ENCODE measurements around the gene FOLH1. TPM values are rescaled to one million over a fixed set of nuclear protein-coding genes. Genes with fewer than 3 reads are reported as not detected.
"Not testable (repeated sequence)": the region's sequence is repeated elsewhere in the genome, so short reads cannot be mapped to it uniquely, and the experiment has no call there.

Gene FOLH1
- total RNA-seq: not detected in 2 replicates

- intact Hi-C loops (cut with micrococcal nuclease): no loop called here
- no peaks in the 10 kb centered on the region for H3K36me3 Mint-ChIP-seq (ENCODE audit: low read depth)
- no peaks in the 10 kb centered on the region for H3K4me1 Mint-ChIP-seq (ENCODE audit: low read depth)
- H3K27ac Mint-ChIP-seq: no peak within 1 kb of the TSS
- peaks cover 4% of the 10 kb centered on the region for H3K27me3 Mint-ChIP-seq (ENCODE audit: insufficient read depth)
- H3K9me3 Mint-ChIP-seq: no peaks in the 10 kb centered on the region
- H3K4me3 Mint-ChIP-seq: no peak within 1 kb of the TSS
- DNase-seq (ENCODE audit: low spot score): no peak
These were observed at the start of gene FOLH1 for GRCh38 chr11:49208006-49208721. Gene FOLH1, minus strand, starts transcription at chr11:49208602. Its CDS starts 193 bp downstream, at chr11:49208409.

GRCh38 chr11:49255148-49255547 lies 46.7 kb upstream of the FOLH1 start:
- H3K4me1 Mint-ChIP-seq (ENCODE audit: low read depth); H3K27ac Mint-ChIP-seq; intact Hi-C loops (cut with micrococcal nuclease); H3K36me3 Mint-ChIP-seq (ENCODE audit: low read depth); H3K9me3 Mint-ChIP-seq; DNase-seq (ENCODE audit: low spot score); H3K27me3 Mint-ChIP-seq (ENCODE audit: insufficient read depth); H3K4me3 Mint-ChIP-seq: not testable (repeated sequence)

GRCh38 chr11:49251212-49251611 lies 42.8 kb upstream of the FOLH1 start:
- H3K4me1 Mint-ChIP-seq (ENCODE audit: low read depth); H3K27me3 Mint-ChIP-seq (ENCODE audit: insufficient read depth); H3K36me3 Mint-ChIP-seq (ENCODE audit: low read depth); H3K9me3 Mint-ChIP-seq; H3K4me3 Mint-ChIP-seq; DNase-seq (ENCODE audit: low spot score); intact Hi-C loops (cut with micrococcal nuclease); H3K27ac Mint-ChIP-seq: not testable (repeated sequence)

GRCh38 chr11:49250398-49251115 lies 42.2 kb upstream of the FOLH1 start:
- H3K27me3 Mint-ChIP-seq (ENCODE audit: insufficient read depth); H3K36me3 Mint-ChIP-seq (ENCODE audit: low read depth); H3K27ac Mint-ChIP-seq; intact Hi-C loops (cut with micrococcal nuclease); H3K4me1 Mint-ChIP-seq (ENCODE audit: low read depth); H3K9me3 Mint-ChIP-seq; DNase-seq (ENCODE audit: low spot score); H3K4me3 Mint-ChIP-seq: not testable (repeated sequence)

- H3K9me3 Mint-ChIP-seq; intact Hi-C loops (cut with micrococcal nuclease): not testable (repeated sequence)
These were observed 41.0 kb upstream of the FOLH1 start for GRCh38 chr11:49249363-49249762.

GRCh38 chr11:49233685-49234084 lies 25.3 kb upstream of the FOLH1 start:
- DNase-seq (ENCODE audit: low spot score); H3K27me3 Mint-ChIP-seq (ENCODE audit: insufficient read depth); intact Hi-C loops (cut with micrococcal nuclease); H3K27ac Mint-ChIP-seq; H3K4me1 Mint-ChIP-seq (ENCODE audit: low read depth); H3K36me3 Mint-ChIP-seq (ENCODE audit: low read depth); H3K4me3 Mint-ChIP-seq; H3K9me3 Mint-ChIP-seq: not testable (repeated sequence)

More at GRCh38 chr11:49249363-49249762, 41.0 kb upstream of the FOLH1 start:
- not testable (repeated sequence) for H3K27ac Mint-ChIP-seq; DNase-seq (ENCODE audit: low spot score); H3K36me3 Mint-ChIP-seq (ENCODE audit: low read depth); H3K4me1 Mint-ChIP-seq (ENCODE audit: low read depth); H3K27me3 Mint-ChIP-seq (ENCODE audit: insufficient read depth); H3K4me3 Mint-ChIP-seq

- H3K9me3 Mint-ChIP-seq; H3K4me1 Mint-ChIP-seq (ENCODE audit: low read depth); H3K27me3 Mint-ChIP-seq (ENCODE audit: insufficient read depth); H3K27ac Mint-ChIP-seq; H3K36me3 Mint-ChIP-seq (ENCODE audit: low read depth); intact Hi-C loops (cut with micrococcal nuclease); DNase-seq (ENCODE audit: low spot score); H3K4me3 Mint-ChIP-seq: not testable (repeated sequence)
These were observed 24.6 kb upstream of the FOLH1 start for GRCh38 chr11:49233019-49233418.

GRCh38 chr11:49231725-49232124 lies 23.3 kb upstream of the FOLH1 start:
- DNase-seq (ENCODE audit: low spot score); H3K4me3 Mint-ChIP-seq; H3K4me1 Mint-ChIP-seq (ENCODE audit: low read depth); intact Hi-C loops (cut with micrococcal nuclease); H3K27me3 Mint-ChIP-seq (ENCODE audit: insufficient read depth); H3K27ac Mint-ChIP-seq; H3K36me3 Mint-ChIP-seq (ENCODE audit: low read depth); H3K9me3 Mint-ChIP-seq: not testable (repeated sequence)

- H3K9me3 Mint-ChIP-seq; H3K27me3 Mint-ChIP-seq (ENCODE audit: insufficient read depth); H3K4me1 Mint-ChIP-seq (ENCODE audit: low read depth); H3K27ac Mint-ChIP-seq; H3K4me3 Mint-ChIP-seq; H3K36me3 Mint-ChIP-seq (ENCODE audit: low read depth); DNase-seq (ENCODE audit: low spot score); intact Hi-C loops (cut with micrococcal nuclease): not testable (repeated sequence)
These were observed 22.1 kb upstream of the FOLH1 start for GRCh38 chr11:49230534-49230933.

- H3K27ac Mint-ChIP-seq; H3K4me1 Mint-ChIP-seq (ENCODE audit: low read depth); H3K27me3 Mint-ChIP-seq (ENCODE audit: insufficient read depth); H3K36me3 Mint-ChIP-seq (ENCODE audit: low read depth); H3K4me3 Mint-ChIP-seq; H3K9me3 Mint-ChIP-seq; intact Hi-C loops (cut with micrococcal nuclease); DNase-seq (ENCODE audit: low spot score): not testable (repeated sequence)
These were observed 21.6 kb upstream of the FOLH1 start for GRCh38 chr11:49230001-49230400.

- H3K9me3 Mint-ChIP-seq; H3K36me3 Mint-ChIP-seq (ENCODE audit: low read depth); H3K27ac Mint-ChIP-seq; intact Hi-C loops (cut with micrococcal nuclease); DNase-seq (ENCODE audit: low spot score); H3K27me3 Mint-ChIP-seq (ENCODE audit: insufficient read depth); H3K4me3 Mint-ChIP-seq; H3K4me1 Mint-ChIP-seq (ENCODE audit: low read depth): not testable (repeated sequence)
These were observed 20.7 kb upstream of the FOLH1 start for GRCh38 chr11:49229136-49229535.

- H3K36me3 Mint-ChIP-seq (ENCODE audit: low read depth); DNase-seq (ENCODE audit: low spot score); intact Hi-C loops (cut with micrococcal nuclease); H3K4me1 Mint-ChIP-seq (ENCODE audit: low read depth); H3K4me3 Mint-ChIP-seq; H3K9me3 Mint-ChIP-seq; H3K27ac Mint-ChIP-seq; H3K27me3 Mint-ChIP-seq (ENCODE audit: insufficient read depth): not testable (repeated sequence)
These were observed 16.9 kb upstream of the FOLH1 start for GRCh38 chr11:49225255-49225785.

GRCh38 chr11:49221112-49221511 lies 12.7 kb upstream of the FOLH1 start:
- intact Hi-C loops (cut with micrococcal nuclease): no loop called here
- Mint-ChIP-seq H3K27me3 (ENCODE audit: insufficient read depth) (no peaks in the 10 kb centered on the region), H3K4me1 (ENCODE audit: low read depth) (no peaks in the 10 kb centered on the region), H3K27ac (no peak overlapping the region), H3K9me3 (no peaks in the 10 kb centered on the region), H3K36me3 (ENCODE audit: low read depth) (no peaks in the 10 kb centered on the region), H3K4me3 (no peak overlapping the region)
- DNase-seq (ENCODE audit: low spot score): no peak
